K562 (cell line): ENCODE measurements around the gene PRMT5. TPM values are rescaled to one million over a fixed set of nuclear protein-coding genes. Genes with fewer than 3 reads are reported as not detected.

Source experiments
- ATF2 ChIP-seq: sonication (generic); formaldehyde crosslinking; IDR thresholded peaks from 2 replicates; pipeline ENCODE4 v1.8.1; 2022; ENCODE audit warnings: missing genetic modification reagents
- CBX3 ChIP-seq, 2 experiments: IDR thresholded peaks; 1 replicate in 1 of 2; 2 replicates in 1 of 2; pipeline ENCODE4 v1.6.1; 2012; ENCODE audit warnings: inconsistent platforms in 2 of 2, low read length in 2 of 2, borderline replicate concordance in 1 of 2, control low read depth in 1 of 2
- CEBPG ChIP-seq, 3 experiments: fragments of 200-800 bp in 1 of 3; sonication (Bioruptor generic) in 1 of 3; sonication (generic) in 1 of 3; formaldehyde crosslinking in 1 of 3; IDR thresholded peaks in 2 of 3; conservative IDR thresholded peaks in 1 of 3; 2 replicates each; pipeline versions ENCODE4 v1.6.1 to v1.8.0; 2016 to 2022; ENCODE audit warnings: missing compliant biosample characterization in 2 of 3, missing genetic modification characterization in 2 of 3, mild to moderate bottlenecking in 1 of 3, missing genetic modification reagents in 1 of 3
- ELK3 ChIP-seq: fragments of 450-650 bp; formaldehyde crosslinking; IDR thresholded peaks from 2 replicates; pipeline ENCODE4 v1.4.0; 2020; ENCODE audit warnings: mild to moderate bottlenecking
- FOXK2 ChIP-seq, 2 experiments: fragments of 450-650 bp; IDR thresholded peaks in 1 of 2; conservative IDR thresholded peaks in 1 of 2; 2 replicates each; pipeline ENCODE4 v1.6.1; 2016; ENCODE audit warnings: low read depth in 2 of 2, mild to moderate bottlenecking in 1 of 2
- HMGXB4 ChIP-seq: sonication (generic); formaldehyde crosslinking; IDR thresholded peaks from 2 replicates; pipeline ENCODE4 v1.8.1; 2023; ENCODE audit warnings: mild to moderate bottlenecking, missing genetic modification reagents
- MXI1 ChIP-seq: IDR thresholded peaks from 2 replicates; pipeline ENCODE4 v1.6.1; 2011; ENCODE audit warnings: low read depth, mild to moderate bottlenecking, improper control_type of control experiment, low read length
- PKNOX1 ChIP-seq: fragments of 450-650 bp; IDR thresholded peaks from 2 replicates; pipeline ENCODE4 v1.6.1; 2016
- SRF ChIP-seq, 2 experiments: fragments of 250-450, 450-650 bp in 1 of 2; sonication (Bioruptor Pico) in 1 of 2; sonication (generic) in 1 of 2; formaldehyde crosslinking; IDR thresholded peaks; 2 replicates each; pipeline versions ENCODE4 v1.5.0 to v1.5.1; 2020 to 2022; ENCODE audit warnings: mild to moderate bottlenecking in 1 of 2, missing genetic modification reagents in 1 of 2
- STAT6 ChIP-seq: sonication (generic); formaldehyde crosslinking; IDR thresholded peaks from 2 replicates; pipeline ENCODE4 v1.8.1; 2023; ENCODE audit warnings: mild to moderate bottlenecking, missing genetic modification reagents
- ZBTB7A ChIP-seq: IDR thresholded peaks from 2 replicates; pipeline ENCODE4 v1.6.1; 2011; ENCODE audit warnings: low read depth, mild to moderate bottlenecking, low read length, moderate library complexity, borderline replicate concordance; ENCODE audit not compliant: control insufficient read depth
- ZNF174 ChIP-seq: fragments of 250-450 bp; sonication (Bioruptor Pico); IDR thresholded peaks from 2 replicates; pipeline ENCODE4 v1.4.0; 2020; ENCODE audit warnings: mild to moderate bottlenecking
- ZNF212 ChIP-seq: fragments of 450-650 bp; formaldehyde crosslinking; IDR thresholded peaks from 2 replicates; pipeline ENCODE4 v1.4.0; 2020; ENCODE audit warnings: mild to moderate bottlenecking
- ZNF584 ChIP-seq: fragments of 200-800 bp; sonication (Bioruptor generic); IDR thresholded peaks from 2 replicates; pipeline ENCODE4 v1.6.1; 2016; ENCODE audit warnings: low read depth, mild to moderate bottlenecking, missing genetic modification characterization, missing compliant biosample characterization
- ZNF778 ChIP-seq: fragments of 450-650 bp; formaldehyde crosslinking; IDR thresholded peaks from 2 replicates; pipeline ENCODE4 v1.4.0; 2020; ENCODE audit warnings: mild to moderate bottlenecking, moderate library complexity
- polyA plus RNA-seq, 8 experiments: library from polyadenylated mRNA; depleted of rRNA in 4 of 8; stranded (reverse) in 5 of 8; unstranded in 3 of 8; fragments of >200 nt; fragmentation: Nextera tagmentation in 2 of 8; fragmentation: Illumina TruSeq in 1 of 8; extraction: Ambion mirVana in 2 of 8; extraction: Trizol in 1 of 8; gene quantifications; 2 replicates each; pipeline versions ENCODE4 v1.2.1 to v1.2.3, GENCODE V29; 2011 to 2014; ENCODE audit warnings: inconsistent platforms in 1 of 8, missing spikeins in 1 of 8
- total RNA-seq, 7 experiments: library from RNA; depleted of rRNA in 6 of 7; stranded (reverse); fragments of >200 nt in 6 of 7; fragmentation: Illumina TruSeq in 2 of 7; extraction: Trizol in 2 of 7; gene quantifications; 2 replicates each; pipeline versions ENCODE4 v1.2.1 to v1.2.3, GENCODE V29; 2011 to 2021; ENCODE audit warnings: low replicate concordance in 1 of 7

The PRMT5 gene
- total and polyA plus RNA-seq, 9 of the 15 experiments (the other 6 are each of a cell fraction or from before 2014, with no cell fraction given), result 114 to 552 (median 222) TPM

- no peak for TF ChIP-seq ATF2 (CRISPR knock-in tag)
- TF ChIP-seq ELK3 (CRISPR knock-in tag), result no peak
- TF ChIP-seq ZNF174 (CRISPR knock-in tag), result no peak
- TF ChIP-seq FOXK2 (conservative IDR thresholded peaks at IDR 0.05 in 1 of 2, IDR thresholded peaks at IDR 0.05 in 1 of 2; ENCODE audit: low read depth in 2 of 2), result peak in 1 of 2 experiments; percentile 88; a peak in 3 of 4 replicates
- peak; percentile 90 for TF ChIP-seq MXI1
- peak in 1 of 2 experiments; percentile 64; a peak in 1 of 4 replicates for TF ChIP-seq SRF (CRISPR knock-in tag; IDR thresholded peaks at IDR 0.05)
- TF ChIP-seq STAT6 (CRISPR knock-in tag), result 0 out of 2 replicates have a peak, but pooled peaks have one; percentile 43
- no peak for TF ChIP-seq ZNF778 (CRISPR knock-in tag)
- TF ChIP-seq CBX3 (IDR thresholded peaks at IDR 0.05; ENCODE audit: borderline replicate concordance in 1 of 2, low read length in 2 of 2), result peak in 1 of 2 experiments; percentile 64; a peak in 1 of 3 replicates
- TF ChIP-seq CEBPG (CRISPR knock-in tag; IDR thresholded peaks at IDR 0.05), result peak; percentile 81
- TF ChIP-seq CEBPG (tag; conservative IDR thresholded peaks at IDR 0.05 in 1 of 2, IDR thresholded peaks at IDR 0.05 in 1 of 2), result peak; percentile 50 to 69; a peak in 3 of 4 replicates
- peak; percentile 57; the same call in 1 of the 2 replicates for TF ChIP-seq HMGXB4 (CRISPR knock-in tag)
- TF ChIP-seq PKNOX1, result peak; percentile 92
- no peak for TF ChIP-seq ZNF212 (CRISPR knock-in tag)
- TF ChIP-seq ZBTB7A, result peak; percentile 63; the same call in 1 of the 2 replicates
- no peak for TF ChIP-seq ZNF584 (CRISPR knock-in tag)
Measured at GRCh38 chr14:22929104-22929960, at the start of gene PRMT5 (continued).
